ENCODE results near the gene MRM1.

DNA sequence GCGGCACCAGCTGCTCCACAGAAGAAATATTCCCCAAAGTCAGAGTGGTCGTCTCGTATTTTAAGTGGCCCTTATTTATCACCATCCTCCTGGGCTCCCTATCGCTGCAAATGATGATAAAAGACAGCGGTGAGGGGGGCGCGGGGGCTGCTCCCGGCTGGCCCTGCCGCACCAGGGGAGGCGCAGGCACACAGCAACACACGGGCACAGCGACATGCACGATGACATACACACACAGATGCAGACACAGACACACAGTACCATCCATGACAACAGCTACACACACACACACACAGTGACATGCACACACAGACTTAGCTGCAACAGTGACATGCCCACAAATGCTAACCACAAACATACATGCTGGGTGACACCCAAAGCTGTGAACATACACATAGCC, 52.5 kb downstream of the MRM1 start:
- no peak for TF ChIP-seq POLR2A (IDR thresholded peaks at IDR 0.05)
- TF ChIP-seq, protein P1, sequence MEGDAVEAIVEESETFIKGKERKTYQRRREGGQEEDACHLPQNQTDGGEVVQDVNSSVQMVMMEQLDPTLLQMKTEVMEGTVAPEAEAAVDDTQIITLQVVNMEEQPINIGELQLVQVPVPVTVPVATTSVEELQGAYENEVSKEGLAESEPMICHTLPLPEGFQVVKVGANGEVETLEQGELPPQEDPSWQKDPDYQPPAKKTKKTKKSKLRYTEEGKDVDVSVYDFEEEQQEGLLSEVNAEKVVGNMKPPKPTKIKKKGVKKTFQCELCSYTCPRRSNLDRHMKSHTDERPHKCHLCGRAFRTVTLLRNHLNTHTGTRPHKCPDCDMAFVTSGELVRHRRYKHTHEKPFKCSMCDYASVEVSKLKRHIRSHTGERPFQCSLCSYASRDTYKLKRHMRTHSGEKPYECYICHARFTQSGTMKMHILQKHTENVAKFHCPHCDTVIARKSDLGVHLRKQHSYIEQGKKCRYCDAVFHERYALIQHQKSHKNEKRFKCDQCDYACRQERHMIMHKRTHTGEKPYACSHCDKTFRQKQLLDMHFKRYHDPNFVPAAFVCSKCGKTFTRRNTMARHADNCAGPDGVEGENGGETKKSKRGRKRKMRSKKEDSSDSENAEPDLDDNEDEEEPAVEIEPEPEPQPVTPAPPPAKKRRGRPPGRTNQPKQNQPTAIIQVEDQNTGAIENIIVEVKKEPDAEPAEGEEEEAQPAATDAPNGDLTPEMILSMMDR (IDR thresholded peaks at IDR 0.05), result no peak
